H1 (cell line): ENCODE data around the gene RIF1. TPM values are rescaled to one million over a fixed set of nuclear protein-coding genes. Genes with fewer than 3 reads are reported as not detected.

Experiments
- CTCF ChIA-PET: fragments of 300-600 bp; sonication (Branson Sonifier 250); formaldehyde crosslinking; loops from one replicate; lab custom pipeline; 2021; ENCODE audit not compliant: partially characterized antibody; lab: Charles Lee
- POLR2A ChIA-PET: fragments of 300-600 bp; sonication (Branson Sonifier 250); formaldehyde crosslinking; loops from one replicate; lab custom pipeline; 2021; ENCODE audit warnings: inconsistent platforms; ENCODE audit not compliant: partially characterized antibody; lab: Charles Lee
- DNase-seq, 2 experiments: peaks; one replicate each; pipeline versions ENCODE4 v3.0.0 to v3.0.0-alpha.2; 2010 to 2022; ENCODE audit warnings: low spot score in 2 of 2, low read depth in 1 of 2, mixed read lengths in 1 of 2
- FAIRE-seq: peaks from 2 replicates; lab custom pipeline; 2011; peaks lifted over from hg19 to GRCh38; lab: Jason Lieb, UNC
- H2AFZ ChIP-seq: 2 replicates; pipeline ENCODE4 v1.8.1; 2012; ENCODE audit warnings: low read length, inconsistent platforms
- H2AK5ac ChIP-seq: 2 replicates; pipeline ENCODE4 v1.6.1; 2013; ENCODE audit warnings: low read depth, low read length
- H2BK120ac ChIP-seq: replicated peaks from 2 replicates; pipeline ENCODE3; 2013; ENCODE audit warnings: low read depth, low read length, inconsistent platforms
- H2BK12ac ChIP-seq: 2 replicates; pipeline ENCODE4 v1.6.1; 2013; ENCODE audit warnings: low read depth, low read length
- H2BK15ac ChIP-seq: 2 replicates; pipeline ENCODE4 v1.6.1; 2013; ENCODE audit warnings: low read length
- H2BK20ac ChIP-seq: 2 replicates; pipeline ENCODE4 v1.6.1; 2013; ENCODE audit warnings: low read length
- H2BK5ac ChIP-seq: 2 replicates; pipeline ENCODE4 v1.6.1; 2013; ENCODE audit warnings: low read depth, low read length
- H3K14ac ChIP-seq: 2 replicates; pipeline ENCODE4 v1.6.1; 2013; ENCODE audit warnings: inconsistent platforms; ENCODE audit not compliant: insufficient read length
- H3K18ac ChIP-seq: 2 replicates; pipeline ENCODE4 v1.6.1; 2013; ENCODE audit warnings: low read length; ENCODE audit errors: extremely low read depth
- H3K23ac ChIP-seq: 2 replicates; pipeline ENCODE4 v1.6.1; 2013; ENCODE audit warnings: inconsistent platforms; ENCODE audit not compliant: insufficient read length
- H3K23me2 ChIP-seq: 2 replicates; pipeline ENCODE4 v1.6.1; 2013; ENCODE audit warnings: low read depth, low read length
- H3K27ac ChIP-seq: 2 replicates; pipeline ENCODE4 v1.6.1; 2011; ENCODE audit warnings: low read depth, low read length, inconsistent platforms
- H3K27me3 ChIP-seq, 4 experiments: replicated peaks in 1 of 4; 1 replicate in 1 of 4; 2 replicates in 3 of 4; pipeline versions ENCODE4 v1.6.1 to v1.8.1; 2011 to 2013; ENCODE audit warnings: low read length in 3 of 4, mild to moderate bottlenecking in 3 of 4, inconsistent platforms in 2 of 4, mixed read lengths in 2 of 4, moderate library complexity in 1 of 4; ENCODE audit not compliant: control insufficient read depth in 3 of 4, insufficient read depth in 3 of 4; ENCODE audit errors: extremely low read depth in 1 of 4
- H3K36me3 ChIP-seq, 4 experiments: 2 replicates each; pipeline versions ENCODE4 v1.6.1 to v1.8.1; 2011 to 2013; ENCODE audit warnings: mild to moderate bottlenecking in 4 of 4, low read length in 3 of 4, moderate library complexity in 2 of 4, control low read depth in 1 of 4, inconsistent platforms in 1 of 4; ENCODE audit not compliant: insufficient read depth in 4 of 4, control insufficient read depth in 2 of 4
- H3K4ac ChIP-seq: replicated peaks from 2 replicates; pipeline ENCODE3; 2013; ENCODE audit warnings: low read length, low read depth, mixed read lengths, inconsistent platforms; ENCODE audit not compliant: insufficient read length
- H3K4me1 ChIP-seq, 4 experiments: replicated peaks in 1 of 4; 1 replicate in 1 of 4; 2 replicates in 3 of 4; pipeline versions ENCODE4 v1.6.1 to v1.8.1; 2011 to 2013; ENCODE audit warnings: low read length in 3 of 4, inconsistent platforms in 2 of 4, mixed read lengths in 1 of 4; ENCODE audit not compliant: insufficient read depth in 4 of 4, control insufficient read depth in 3 of 4
- H3K4me2 ChIP-seq, 2 experiments: 2 replicates each; pipeline versions ENCODE4 v1.6.1 to v1.8.1; 2011 to 2013; ENCODE audit warnings: low read depth in 2 of 2, low read length in 2 of 2, control low read depth in 1 of 2, inconsistent platforms in 1 of 2, mild to moderate bottlenecking in 1 of 2; ENCODE audit not compliant: insufficient read depth in 1 of 2
- H3K4me3 ChIP-seq, 4 experiments: fragments of 200-600, 300-600 bp in 1 of 4; sonication (generic), shearing (Covaris generic), sonication (Bioruptor Twin) in 1 of 4; 2 replicates each; pipeline versions ENCODE4 v1.5.1 to v1.8.1; 2011 to 2016; ENCODE audit warnings: low read length in 4 of 4, low read depth in 3 of 4, control low read depth in 2 of 4, inconsistent platforms in 2 of 4, mild to moderate bottlenecking in 2 of 4, mixed read lengths in 1 of 4, moderate library complexity in 1 of 4; ENCODE audit not compliant: insufficient read depth in 2 of 4; ENCODE audit errors: extremely low read depth in 1 of 4
- H3K56ac ChIP-seq: replicated peaks from 2 replicates; pipeline ENCODE3; 2013; ENCODE audit warnings: low read depth, mild to moderate bottlenecking, mixed read lengths, low read length, inconsistent platforms; ENCODE audit not compliant: insufficient read length
- H3K79me1 ChIP-seq: 2 replicates; pipeline ENCODE4 v1.6.1; 2013; ENCODE audit warnings: low read depth, low read length, control low read depth
- H3K79me2 ChIP-seq, 2 experiments: 2 replicates each; pipeline versions ENCODE4 v1.6.1 to v1.8.1; 2012 to 2013; ENCODE audit warnings: low read length in 2 of 2, mild to moderate bottlenecking in 2 of 2, inconsistent platforms in 1 of 2; ENCODE audit not compliant: insufficient read depth in 2 of 2, control insufficient read depth in 1 of 2
- H3K9ac ChIP-seq, 4 experiments: replicated peaks in 1 of 4; 1 replicate in 1 of 4; 2 replicates in 3 of 4; pipeline versions ENCODE4 v1.6.1 to v1.8.1; 2011 to 2013; ENCODE audit warnings: low read depth in 3 of 4, low read length in 3 of 4, control low read depth in 2 of 4, mild to moderate bottlenecking in 2 of 4, moderate library complexity in 2 of 4, inconsistent platforms in 1 of 4; ENCODE audit errors: extremely low read depth in 1 of 4
- H3K9me3 ChIP-seq, 2 experiments: 2 replicates each; pipeline versions ENCODE4 v1.6.1 to v1.8.1; 2012 to 2013; ENCODE audit warnings: mild to moderate bottlenecking in 2 of 2, moderate library complexity in 2 of 2, control low read depth in 1 of 2, inconsistent platforms in 1 of 2, low read depth in 1 of 2, low read length in 1 of 2, mixed read lengths in 1 of 2; ENCODE audit not compliant: insufficient read depth in 2 of 2
- H4K20me1 ChIP-seq, 2 experiments: replicated peaks in 1 of 2; 2 replicates each; pipeline versions ENCODE3 to v1.8.1; 2011 to 2013; ENCODE audit warnings: inconsistent platforms in 2 of 2, low read length in 2 of 2, mild to moderate bottlenecking in 1 of 2; ENCODE audit not compliant: insufficient read depth in 2 of 2, control insufficient read depth in 1 of 2
- H4K5ac ChIP-seq: 2 replicates; pipeline ENCODE4 v1.6.1; 2013; ENCODE audit warnings: low read length, low read depth, mixed read lengths, inconsistent platforms; ENCODE audit not compliant: insufficient read length
- H4K8ac ChIP-seq: 2 replicates; pipeline ENCODE4 v1.8.0; 2013; ENCODE audit warnings: mild to moderate bottlenecking, moderate library complexity, low read length, inconsistent platforms; ENCODE audit not compliant: insufficient read depth; ENCODE audit errors: extremely low read depth
- H4K91ac ChIP-seq: replicated peaks from 2 replicates; pipeline ENCODE3; 2013; ENCODE audit warnings: low read length, mixed read lengths, inconsistent platforms; ENCODE audit not compliant: insufficient read length
- BACH1 ChIP-seq: IDR thresholded peaks from 2 replicates; pipeline ENCODE4 v1.6.1; 2012; ENCODE audit warnings: low read length, improper control_type of control experiment
- CBX8 ChIP-seq: fragments of 300-800, 300-1000 bp; sonication (generic); IDR thresholded peaks from 2 replicates; pipeline ENCODE4 v1.7.1; 2016; ENCODE audit warnings: low read depth, low read length, borderline replicate concordance
- CTBP2 ChIP-seq: IDR thresholded peaks from 2 replicates; pipeline ENCODE4 v1.7.0; 2011; ENCODE audit warnings: borderline replicate concordance, mild to moderate bottlenecking, moderate library complexity, mixed read lengths, low read length; ENCODE audit not compliant: insufficient read depth, insufficient read length
- EP300 ChIP-seq, 2 experiments: IDR thresholded peaks; 1 replicate in 1 of 2; 2 replicates in 1 of 2; pipeline ENCODE4 v1.6.1; 2011 to 2012; ENCODE audit warnings: low read depth in 2 of 2, low read length in 2 of 2, mild to moderate bottlenecking in 2 of 2, borderline replicate concordance in 1 of 2, inconsistent platforms in 1 of 2, moderate library complexity in 1 of 2
- GABPA ChIP-seq: IDR thresholded peaks from 2 replicates; pipeline ENCODE4 v1.6.1; 2011; ENCODE audit warnings: mild to moderate bottlenecking, low read length, moderate library complexity, borderline replicate concordance; ENCODE audit not compliant: insufficient read depth
- SIN3A ChIP-seq, 2 experiments: IDR thresholded peaks in 1 of 2; conservative IDR thresholded peaks in 1 of 2; 2 replicates each; pipeline ENCODE4 v1.6.1; 2011 to 2012; ENCODE audit warnings: low read length in 2 of 2, improper control_type of control experiment in 1 of 2, low read depth in 1 of 2, mild to moderate bottlenecking in 1 of 2
- SIRT6 ChIP-seq: IDR thresholded peaks from one replicate; pipeline ENCODE4 v1.7.1; 2012; ENCODE audit warnings: low read length, inconsistent platforms
- WGBS, 2 experiments: shearing (Covaris generic) in 1 of 2; methylation state at CpG; one replicate each; pipeline versions ENCODE4 v1.1.6 to v1.1.7; 2013 to 2015; ENCODE audit warnings: low lambda C conversion rate in 2 of 2, mixed read lengths in 2 of 2, inconsistent platforms in 1 of 2, low coverage in 1 of 2, missing lambda C conversion rate in 1 of 2; ENCODE audit not compliant: insufficient replicate concordance in 2 of 2, insufficient coverage in 1 of 2, insufficient read length in 1 of 2; ENCODE audit errors: extremely low coverage in 1 of 2, missing lambda C conversion rate in 1 of 2; 5-methylcytosine and 5-hydroxymethylcytosine counted together
- polyA plus RNA-seq, 7 experiments: library from polyadenylated mRNA; depleted of rRNA in 3 of 7; stranded (reverse) in 5 of 7; unstranded in 2 of 7; fragments of >200 nt in 5 of 7; fragments of 200-250 nt in 2 of 7; gene quantifications; 1 replicate in 5 of 7; 2 replicates in 1 of 7; 4 replicates in 1 of 7; pipeline versions ENCODE4 v1.2.1 to v1.2.3, GENCODE V29; 2011 to 2013; ENCODE audit warnings: missing spikeins in 2 of 7, mixed read lengths in 2 of 7
- total RNA-seq: library from RNA; stranded (reverse); fragmentation: NEBNext Ultra II Directional; extraction: Animal tissue kit (Norgen Biotek cat#: 25700); gene quantifications from 2 replicates; pipeline ENCODE4 v1.2.1, GENCODE V29; 2021
- TF ChIP-seq, protein P1 (sequence below): IDR thresholded peaks from 2 replicates; pipeline ENCODE4 v1.6.1; 2012; ENCODE audit warnings: low read length, inconsistent platforms

Gene RIF1
- total and polyA plus RNA-seq, 2 of the 8 experiments (the other 6 are each of a cell fraction or from before 2014, with no cell fraction given): 9.5 to 104 TPM

DNA sequence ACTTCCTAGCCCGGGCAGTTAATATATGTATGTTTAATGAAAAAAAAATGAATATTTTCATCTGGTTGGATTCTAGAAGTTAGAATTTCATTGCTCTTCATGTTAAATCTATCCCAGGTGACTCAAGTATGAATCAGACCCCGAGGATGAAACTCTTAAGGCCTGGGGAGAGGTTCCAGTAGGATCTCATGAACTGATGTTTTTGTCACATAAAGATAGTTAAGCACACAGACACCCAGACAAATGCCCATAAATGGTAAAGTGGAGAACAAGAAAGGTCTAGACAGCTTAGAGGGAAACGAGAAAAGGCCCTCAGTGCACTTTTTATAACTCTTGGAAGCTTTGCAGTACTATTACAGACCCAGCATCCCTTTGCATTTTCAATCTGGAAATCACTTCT lies 114.1 kb downstream of the RIF1 start:
- H3K27ac ChIP-seq: no peak overlapping the region
- H3K4me2 ChIP-seq: no peak overlapping the region
- no peak overlapping the region for H4K8ac ChIP-seq
- H2BK5ac ChIP-seq: no peak overlapping the region
- no peak overlapping the region for H2BK20ac ChIP-seq
- 84% methylated on average over 3 of the region's 3 CpGs; no CpG with 5 or more reads in 1 of the 2 experiments for WGBS, 2 experiments
- H2AFZ ChIP-seq: no peak overlapping the region
- no peak overlapping the region for H3K4me3 ChIP-seq
- H4K20me1 ChIP-seq: no peaks in the 10 kb centered on the region
- DNase-seq (no peak), FAIRE-seq (no peak)
- H2BK120ac ChIP-seq: no peak overlapping the region
- H3K79me1 ChIP-seq: no peaks in the 10 kb centered on the region
- no peak overlapping the region for H3K56ac ChIP-seq
- ChIA-PET CTCF (interaction anchor here (0.7 kb wide), 1 partner anchor 10 kb away, joined by 3 read pairs; no protein-coding TSS in a partner anchor), POLR2A (no interaction called here)
- TF ChIP-seq CTBP2 (no peak), BACH1 (no peak), SIN3A (conservative IDR thresholded peaks at IDR 0.05 in 1 of 2, IDR thresholded peaks at IDR 0.05 in 1 of 2; ENCODE audit: low read depth in 1 of 2, low read length in 2 of 2) (no peak), GABPA (no peak), CBX8 (no peak), EP300 (IDR thresholded peaks at IDR 0.05; ENCODE audit: borderline replicate concordance in 1 of 2, low read depth in 2 of 2, low read length in 2 of 2) (no peak), SIRT6 (no peak)
- TF ChIP-seq, protein P1, sequence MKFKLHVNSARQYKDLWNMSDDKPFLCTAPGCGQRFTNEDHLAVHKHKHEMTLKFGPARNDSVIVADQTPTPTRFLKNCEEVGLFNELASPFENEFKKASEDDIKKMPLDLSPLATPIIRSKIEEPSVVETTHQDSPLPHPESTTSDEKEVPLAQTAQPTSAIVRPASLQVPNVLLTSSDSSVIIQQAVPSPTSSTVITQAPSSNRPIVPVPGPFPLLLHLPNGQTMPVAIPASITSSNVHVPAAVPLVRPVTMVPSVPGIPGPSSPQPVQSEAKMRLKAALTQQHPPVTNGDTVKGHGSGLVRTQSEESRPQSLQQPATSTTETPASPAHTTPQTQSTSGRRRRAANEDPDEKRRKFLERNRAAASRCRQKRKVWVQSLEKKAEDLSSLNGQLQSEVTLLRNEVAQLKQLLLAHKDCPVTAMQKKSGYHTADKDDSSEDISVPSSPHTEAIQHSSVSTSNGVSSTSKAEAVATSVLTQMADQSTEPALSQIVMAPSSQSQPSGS: no peak
- H3K23me2 ChIP-seq: no peaks in the 10 kb centered on the region
- H3K14ac ChIP-seq: no peak overlapping the region
- no peaks in the 10 kb centered on the region for H3K27me3 ChIP-seq
- H3K36me3 ChIP-seq: no peaks in the 10 kb centered on the region; a peak in 1 of 8 replicates
- H2BK12ac ChIP-seq: no peak overlapping the region
- no peak overlapping the region for H3K18ac ChIP-seq
- H3K79me2 ChIP-seq: no peaks in the 10 kb centered on the region
- H3K23ac ChIP-seq: no peak overlapping the region
- H3K9me3 ChIP-seq: no peaks in the 10 kb centered on the region
- H3K4me1 ChIP-seq: peaks cover 0 to 3% (median 0%) of the 10 kb centered on the region in 4 experiments; a peak in 2 of 7 replicates
- no peak overlapping the region for H2BK15ac ChIP-seq
- H4K91ac ChIP-seq: no peak overlapping the region
- H3K4ac ChIP-seq: no peak overlapping the region
- no peak overlapping the region for H3K9ac ChIP-seq
- no peak overlapping the region for H4K5ac ChIP-seq
- no peak overlapping the region for H2AK5ac ChIP-seq
